ENCODE results near the gene FBXL16.
A peak's percentile ranks its signal among the peaks of the same experiment; 100 is the strongest.
"Not testable (repeated sequence)": the region's sequence is repeated elsewhere in the genome, so short reads cannot be mapped to it uniquely, and the experiment has no call there.

Gene FBXL16

GRCh38 chr16:709566-710499 is 4.2 kb upstream of the FBXL16 start:
- no peak for DNase-seq

DNA sequence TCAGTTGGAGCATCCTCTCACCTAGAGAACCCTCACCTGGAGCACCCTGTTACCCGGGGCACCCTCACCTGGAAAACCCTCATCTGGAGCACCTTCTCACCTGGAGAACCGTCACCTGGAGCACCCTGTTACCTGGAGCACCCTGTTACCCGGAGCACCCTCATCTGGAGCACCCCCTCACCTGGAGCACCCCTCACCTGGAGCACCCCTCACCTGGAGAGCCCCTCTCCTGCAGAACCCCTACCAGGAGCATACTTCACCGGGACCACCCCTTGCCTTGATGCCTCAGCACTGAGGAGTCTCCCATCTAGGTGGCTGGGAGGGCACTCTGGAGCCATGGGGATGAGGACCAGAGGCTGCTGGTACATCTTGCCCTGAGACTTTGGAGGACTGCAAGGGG is 3.4 kb upstream of the FBXL16 start:
- DNase-seq: no peak

DNA sequence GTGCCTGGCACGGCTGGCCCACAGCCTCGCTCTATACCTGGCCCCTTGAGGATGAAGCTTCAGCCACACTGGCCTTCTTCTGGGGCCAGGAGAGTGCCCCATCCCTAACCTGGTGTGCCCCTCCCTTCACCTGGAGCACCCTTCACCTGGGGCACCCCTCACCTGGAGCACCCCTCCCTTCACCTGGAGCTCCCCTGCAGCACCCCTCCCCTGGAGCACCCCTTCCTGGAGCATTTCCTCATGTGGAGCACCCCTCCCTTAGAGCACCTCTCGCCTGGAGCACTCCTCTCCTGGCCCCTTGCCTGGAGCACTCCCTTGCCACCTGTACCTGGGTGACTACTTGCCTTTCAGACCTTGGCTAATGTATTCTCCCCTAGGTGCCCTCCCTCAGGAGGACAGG is 2.4 kb upstream of the FBXL16 start:
- no peak for DNase-seq

- DNase-seq: no peak
These were observed 1.5 kb upstream of the FBXL16 start for GRCh38 chr16:707062-707538.

DNA sequence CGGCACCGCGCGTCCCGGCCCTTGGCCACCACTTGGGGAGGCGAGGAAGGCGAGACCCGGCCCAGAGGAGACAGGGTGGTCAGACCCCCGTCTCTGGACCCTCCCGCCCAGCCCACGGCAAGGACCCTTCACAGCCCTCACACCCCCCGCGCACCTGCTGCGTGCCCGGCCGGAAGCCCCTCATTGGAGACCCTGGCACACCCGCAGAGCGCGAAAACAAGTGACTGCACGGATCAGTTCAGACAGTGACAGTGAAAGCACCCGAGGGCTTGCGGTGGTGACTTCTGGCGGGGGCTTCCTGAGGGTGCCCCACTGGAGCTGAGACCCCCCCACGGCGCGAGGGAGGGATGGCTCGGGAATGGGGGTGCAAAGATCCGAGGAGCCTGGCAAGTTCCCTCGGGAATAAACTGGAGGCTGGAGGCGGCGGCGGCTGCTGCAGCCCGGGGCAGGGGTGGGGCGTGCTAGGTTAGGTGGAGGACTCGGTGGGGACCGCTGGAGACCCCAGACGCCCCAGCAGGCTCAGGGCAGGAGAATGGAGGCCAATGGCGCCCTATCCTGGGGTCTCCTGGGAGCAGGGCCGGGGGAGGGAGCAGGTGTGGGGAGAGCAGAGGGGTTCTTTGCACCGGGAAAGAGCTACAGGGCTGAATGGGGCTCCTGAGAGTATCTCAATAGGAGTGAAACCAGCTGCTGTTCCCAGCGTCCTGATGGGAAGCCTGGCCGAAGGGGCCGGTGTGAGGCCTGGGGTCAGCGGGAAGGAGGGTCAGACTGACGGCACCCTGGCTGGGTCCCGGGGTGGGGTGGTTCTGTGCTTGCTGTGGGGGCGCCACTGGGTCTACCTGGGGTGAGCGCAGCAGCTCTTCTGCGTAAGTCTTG is 824 bp upstream of the FBXL16 start:
- no peak for DNase-seq

DNA sequence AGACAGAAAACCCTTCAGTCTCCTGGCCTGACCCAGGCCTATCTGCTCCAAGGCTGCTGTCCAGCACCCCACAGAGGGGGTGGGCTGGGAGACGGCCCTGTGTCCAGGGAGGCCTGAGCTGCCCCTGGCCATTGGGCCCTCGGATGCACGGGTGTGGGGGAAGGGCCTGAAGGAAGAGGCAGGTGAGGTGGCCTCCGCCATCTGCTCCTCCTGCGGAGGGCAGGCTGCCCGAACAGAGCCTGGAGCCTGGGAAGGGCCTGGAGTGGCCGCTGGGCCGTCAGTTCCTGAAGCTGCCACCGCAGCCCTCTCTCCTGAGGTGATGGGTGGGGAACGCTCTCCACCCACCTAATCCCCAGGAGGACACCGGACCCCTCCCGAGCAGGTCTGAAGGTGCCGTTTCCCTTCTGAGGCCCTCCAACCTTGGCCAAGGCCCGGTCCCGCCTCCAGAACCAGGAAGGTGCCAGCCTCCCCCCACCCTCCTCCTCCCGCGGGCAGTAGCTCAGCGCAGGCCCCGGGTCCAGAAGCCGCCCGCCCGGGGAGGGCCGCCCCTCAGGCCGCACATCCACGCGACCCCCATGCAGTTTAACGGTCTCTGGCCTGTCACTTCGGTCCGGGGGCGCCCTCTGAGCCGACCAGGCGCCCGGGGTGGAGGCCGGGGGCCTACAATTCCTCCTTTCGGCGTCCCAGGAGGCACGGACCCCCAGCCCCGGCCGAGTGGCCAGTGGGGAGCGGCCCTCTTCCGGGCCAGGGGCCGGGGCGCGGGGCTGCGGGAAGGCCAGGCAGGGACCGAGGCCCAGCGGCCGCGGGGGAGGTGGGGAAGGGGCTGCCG is 835 bp downstream of the FBXL16 start:
- no peak for DNase-seq

DNA sequence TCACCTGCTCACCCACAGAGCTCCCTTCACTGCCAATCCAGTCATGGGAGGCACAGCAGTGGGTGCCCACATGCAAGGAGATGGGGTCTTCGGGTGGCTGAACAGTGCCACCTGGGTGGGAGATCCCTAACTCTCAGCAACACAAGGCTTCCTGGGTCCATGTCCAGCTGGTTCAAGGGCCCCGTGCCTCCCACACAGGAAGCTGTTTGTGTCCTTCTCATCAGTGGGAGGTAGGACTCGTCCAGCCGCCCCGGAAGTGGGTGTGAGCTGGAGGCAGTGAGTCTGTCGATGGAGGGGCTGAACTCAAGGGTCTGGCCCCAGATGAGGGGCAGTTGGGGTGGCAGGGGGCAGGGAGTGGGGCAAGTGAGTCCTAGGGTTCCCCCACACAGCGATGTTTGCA is 1.6 kb downstream of the FBXL16 start:
- no peak for DNase-seq

DNA sequence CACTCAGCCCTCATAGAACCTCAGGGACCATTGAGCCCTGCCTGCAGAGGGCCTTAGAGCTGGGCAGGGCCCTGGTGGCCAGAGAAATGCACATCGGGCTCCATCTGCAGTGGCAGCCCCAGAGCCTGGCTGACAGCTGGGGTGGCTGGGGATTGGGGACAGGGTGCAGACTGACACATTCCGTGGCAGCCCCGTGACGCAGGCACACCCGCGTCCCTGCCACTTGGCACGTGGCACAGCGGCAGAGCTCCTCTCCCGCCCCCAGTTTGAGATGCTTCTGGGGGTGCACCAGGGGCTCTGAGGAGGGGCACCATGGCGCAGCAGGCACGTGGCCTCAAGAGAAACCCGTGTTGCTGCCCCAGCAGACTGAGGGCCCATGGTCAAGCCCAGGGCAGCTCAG is 2.2 kb downstream of the FBXL16 start:
- no peak for DNase-seq

DNA sequence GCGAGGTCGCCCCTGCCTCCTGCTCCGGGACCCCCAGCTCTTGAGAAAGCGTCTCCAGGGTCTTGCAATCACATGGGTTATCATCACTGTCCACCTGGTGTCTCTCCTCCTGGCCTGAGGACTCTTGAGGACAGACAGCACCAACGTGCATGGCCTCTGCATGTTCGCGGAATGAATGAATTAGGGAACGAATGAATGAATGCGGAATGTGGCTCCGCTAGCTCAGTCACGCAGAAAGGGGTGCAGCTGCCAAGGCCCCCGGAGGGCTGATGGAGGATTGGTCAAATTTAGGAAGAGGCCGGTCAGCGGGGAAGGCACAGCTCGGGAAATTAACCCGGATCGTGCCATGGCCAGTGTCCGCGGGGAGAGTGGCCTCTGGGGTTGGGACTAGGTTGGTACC is 3.3 kb downstream of the FBXL16 start:
- no peak for DNase-seq

- peak; percentile 60 for DNase-seq
These were observed 4.7 kb downstream of the FBXL16 start for GRCh38 chr16:700684-701584.

DNA sequence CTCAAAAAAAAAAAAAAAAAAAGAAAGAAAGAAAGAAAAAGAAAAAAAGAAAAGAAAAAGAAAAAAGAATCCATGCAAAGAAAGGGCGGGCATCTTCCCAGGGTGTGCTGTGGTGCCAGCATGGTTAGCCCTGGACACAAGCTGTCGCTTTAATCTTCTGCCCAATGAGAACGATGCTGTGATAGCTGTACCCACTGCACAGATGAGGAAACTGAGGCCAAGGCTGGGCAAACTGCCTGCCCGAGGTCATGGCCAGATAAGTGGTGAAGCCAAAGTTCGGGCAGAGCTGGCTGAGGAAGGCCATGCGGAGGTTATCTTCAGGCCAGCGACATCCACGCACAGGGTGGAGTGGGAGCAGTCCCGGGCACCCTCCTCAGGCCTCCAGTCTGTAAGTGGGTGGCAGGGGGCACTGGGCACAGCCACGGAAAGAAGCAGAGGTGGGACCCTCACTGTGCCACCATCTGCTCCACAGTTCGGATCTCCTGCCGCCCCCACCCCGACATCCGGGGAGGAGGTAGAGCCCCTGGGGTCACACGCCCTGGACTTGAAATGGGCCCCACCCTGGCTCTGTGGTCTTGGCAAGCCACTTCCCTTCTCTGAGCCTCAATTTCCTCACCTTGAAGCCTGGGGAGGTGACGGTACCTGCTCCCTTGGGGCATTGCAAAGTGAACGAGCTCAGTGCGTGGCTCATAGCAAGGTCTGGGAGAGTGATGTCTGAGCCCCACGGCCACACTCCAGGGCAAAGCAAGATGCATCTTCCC is 6.5 kb downstream of the FBXL16 start:
- DNase-seq: no peak

- peak; percentile 72 for DNase-seq
These were observed 10.1 kb downstream of the FBXL16 start for GRCh38 chr16:695355-696089.

DNA sequence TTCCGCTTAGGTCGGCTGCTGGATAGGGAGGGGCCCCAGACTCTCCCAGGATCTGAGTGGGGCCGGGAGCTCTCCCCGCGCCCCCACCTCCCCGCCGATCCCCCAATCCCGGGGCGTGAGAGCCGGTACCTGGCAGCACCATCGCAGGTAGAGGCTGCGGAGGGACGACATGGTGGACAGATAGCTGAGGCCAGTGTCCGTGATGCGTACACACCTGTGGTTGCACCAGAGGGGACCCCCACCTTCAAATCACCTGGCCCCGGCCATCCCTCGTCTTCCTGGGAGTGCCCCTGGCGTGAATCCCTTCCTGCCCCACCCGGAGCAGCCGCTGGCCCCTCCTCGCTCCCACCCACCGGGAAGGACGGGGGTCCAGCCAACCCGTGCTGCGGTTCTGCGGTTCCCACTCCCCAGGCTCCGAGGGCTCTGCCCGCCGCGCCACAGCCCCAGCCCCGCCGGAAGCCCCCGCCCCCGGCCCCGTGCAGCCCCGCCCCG is 10.7 kb downstream of the FBXL16 start:
- DNase-seq: no peak

GRCh38 chr16:694187-694862 is 11.3 kb downstream of the FBXL16 start:
- no peak for DNase-seq

GRCh38 chr16:693766-694165 is 11.8 kb downstream of the FBXL16 start:
- DNase-seq: no peak

DNA sequence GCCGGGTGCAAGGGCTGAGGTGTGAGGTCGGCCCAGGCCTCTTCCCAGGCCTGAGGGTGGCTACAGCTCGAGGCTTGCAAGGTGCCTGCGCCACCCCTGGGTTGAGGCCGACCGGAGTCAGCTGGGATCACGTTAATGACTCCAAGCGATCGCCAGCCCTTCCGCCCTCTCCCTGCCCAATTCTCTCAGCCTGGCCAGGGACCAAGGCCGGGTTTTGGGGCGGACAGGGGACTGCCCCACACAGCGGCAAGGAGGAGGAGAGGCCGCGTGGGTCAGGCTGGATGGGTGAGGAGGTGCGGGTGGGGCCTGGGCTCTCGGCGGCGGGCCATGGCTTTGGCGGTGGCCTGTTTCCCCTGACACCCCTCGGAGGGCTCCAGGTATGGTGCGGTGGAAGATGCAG is 12.2 kb downstream of the FBXL16 start:
- no peak for DNase-seq

- DNase-seq: no peak
These were observed 13.1 kb downstream of the FBXL16 start for GRCh38 chr16:692356-693108.

DNA sequence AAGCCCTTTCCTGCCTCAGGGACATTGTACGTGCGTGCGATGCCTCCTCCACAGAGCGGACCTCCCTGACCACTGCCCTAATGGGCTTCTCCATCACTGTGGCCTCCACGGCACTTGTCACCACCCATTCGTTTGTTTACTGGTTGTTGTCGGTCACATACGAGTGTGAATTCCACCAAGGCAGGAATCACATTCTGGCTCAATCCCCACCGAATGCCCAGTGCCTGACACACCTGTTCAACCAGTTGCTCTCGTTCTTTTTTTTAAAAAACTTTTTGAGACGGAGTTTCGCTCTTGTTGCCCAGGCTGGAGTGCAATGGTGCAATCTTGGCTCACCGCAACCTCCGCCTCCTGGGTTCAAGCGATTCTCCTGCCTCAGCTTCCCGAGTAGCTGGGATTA is 14.4 kb downstream of the FBXL16 start:
- not testable (repeated sequence) for DNase-seq

Data from activated naive CD4-positive, alpha-beta T cell treated with Interleukin-2 at 50 U/mL for 16 hours (primary cell).